Activated CD8-positive, alpha-beta T cell treated with anti-CD3 and anti-CD28 coated beads for 36 hours (primary cell): Measurements from ENCODE around the gene GRM5. TPM values are rescaled to one million over a fixed set of nuclear protein-coding genes. Genes with fewer than 3 reads are reported as not detected.
"Not testable (repeated sequence)": the region's sequence is repeated elsewhere in the genome, so short reads cannot be mapped to it uniquely, and the experiment has no call there.

ENCODE experiments used
- ATAC-seq: fragments of 200-7000 bp; cut with Tn5 transposase; one replicate; pipeline ENCODE4 v1.10.0; 2021; ENCODE audit warnings: mild to moderate bottlenecking, moderate library complexity
- CTCF ChIA-PET: fragments of 350-600 bp; sonication (Branson Sonifier 250); formaldehyde crosslinking; loops from one replicate; lab custom pipeline; 2021; ENCODE audit warnings: antibody characterized with exemption; lab: Charles Lee
- POLR2A ChIA-PET: fragments of 350-600 bp; sonication (Branson Sonifier 250); formaldehyde crosslinking; loops from one replicate; lab custom pipeline; 2021; ENCODE audit warnings: antibody characterized with exemption; lab: Charles Lee
- DNase-seq: peaks from one replicate; pipeline ENCODE4 v3.0.0-alpha.2; 2020
- H3K27ac Mint-ChIP-seq: one replicate; pipeline ENCODE4 v1.8.0; 2021; ENCODE audit warnings: mild to moderate bottlenecking, mixed read lengths
- H3K27me3 Mint-ChIP-seq: one replicate; pipeline ENCODE4 v1.8.0; 2021; ENCODE audit warnings: mixed read lengths
- H3K36me3 Mint-ChIP-seq: one replicate; pipeline ENCODE4 v1.8.0; 2021; ENCODE audit warnings: low read depth, mixed read lengths
- H3K4me1 Mint-ChIP-seq: one replicate; pipeline ENCODE4 v1.8.0; 2021; ENCODE audit warnings: low read depth, mixed read lengths
- H3K4me3 Mint-ChIP-seq: one replicate; pipeline ENCODE4 v1.8.0; 2021; ENCODE audit warnings: mild to moderate bottlenecking, moderate library complexity, mixed read lengths
- H3K9me3 Mint-ChIP-seq: one replicate; pipeline ENCODE4 v1.8.0; 2021; ENCODE audit warnings: mixed read lengths
- CTCF ChIP-seq: fragments of 200-600 bp; IDR thresholded peaks from one replicate; pipeline ENCODE4 v1.8.0; 2022; ENCODE audit warnings: antibody characterized with exemption, mild to moderate bottlenecking
- intact Hi-C: fragments of 100-400 bp; cut with micrococcal nuclease; formaldehyde crosslinking; loops from one replicate; pipeline ENCODE4 v1.10.0; 2022
- total RNA-seq, 2 experiments: library from RNA; stranded (reverse); gene quantifications; one replicate each; pipeline ENCODE4 v1.2.3, GENCODE V29; 2021

Gene GRM5
- total RNA-seq, 2 experiments from 2014 or later = not detected

GRCh38 chr11:88886796-88887195 is 179.0 kb downstream of the GRM5 start:
- POLR2A ChIA-PET = no interaction called here
- TF ChIP-seq CTCF = no peak
- intact Hi-C loops = no loop called here
- H3K4me3 Mint-ChIP-seq = no peak overlapping the region
- H3K27ac Mint-ChIP-seq = no peak overlapping the region
- DNase-seq (peak; percentile 45), ATAC-seq (no peak)
- H3K4me1 Mint-ChIP-seq = no peaks in the 10 kb centered on the region
- no peaks in the 10 kb centered on the region for H3K27me3 Mint-ChIP-seq
- H3K36me3 Mint-ChIP-seq = peaks cover 3% of the 10 kb centered on the region
- CTCF ChIA-PET = interaction anchor here (0.9 kb wide), 1 partner anchor 33 kb away, joined by 4 read pairs; no protein-coding TSS in a partner anchor
- H3K9me3 Mint-ChIP-seq = peaks cover 37% of the 10 kb centered on the region

- POLR2A ChIA-PET, H3K4me3 Mint-ChIP-seq, ATAC-seq, H3K27ac Mint-ChIP-seq, intact Hi-C loops, DNase-seq, H3K4me1 Mint-ChIP-seq, H3K36me3 Mint-ChIP-seq, H3K27me3 Mint-ChIP-seq, CTCF ChIA-PET: not testable (repeated sequence)
- peaks cover 30% of the 10 kb centered on the region for H3K9me3 Mint-ChIP-seq
Measured at GRCh38 chr11:88882800-88883199, 183.0 kb downstream of the GRM5 start.

GRCh38 chr11:88861618-88862017 is 204.2 kb downstream of the GRM5 start:
- CTCF ChIA-PET = no interaction called here
- no peak for DNase-seq
- ATAC-seq = no peak
- no peaks in the 10 kb centered on the region for H3K4me1 Mint-ChIP-seq
- POLR2A ChIA-PET = no interaction called here
- H3K9me3 Mint-ChIP-seq = peaks cover 3% of the 10 kb centered on the region
- H3K4me3 Mint-ChIP-seq = no peak overlapping the region
- no peaks in the 10 kb centered on the region for H3K36me3 Mint-ChIP-seq
- no peaks in the 10 kb centered on the region for H3K27me3 Mint-ChIP-seq
- no peak overlapping the region for H3K27ac Mint-ChIP-seq
- no peak for TF ChIP-seq CTCF
- intact Hi-C loops = no loop called here

GRCh38 chr11:88860431-88860830 is 205.4 kb downstream of the GRM5 start:
- H3K4me1 Mint-ChIP-seq, H3K9me3 Mint-ChIP-seq, CTCF ChIA-PET, DNase-seq, POLR2A ChIA-PET, H3K27me3 Mint-ChIP-seq, ATAC-seq, H3K36me3 Mint-ChIP-seq, H3K27ac Mint-ChIP-seq, H3K4me3 Mint-ChIP-seq, intact Hi-C loops: not testable (repeated sequence)

- DNase-seq, H3K27me3 Mint-ChIP-seq, POLR2A ChIA-PET, ATAC-seq, H3K36me3 Mint-ChIP-seq, H3K27ac Mint-ChIP-seq, H3K4me1 Mint-ChIP-seq, intact Hi-C loops, H3K9me3 Mint-ChIP-seq, H3K4me3 Mint-ChIP-seq: not testable (repeated sequence)
- CTCF ChIA-PET = interaction anchor here (1.0 kb wide), 1 partner anchor 33 kb away, joined by 4 read pairs; no protein-coding TSS in a partner anchor
Measured at GRCh38 chr11:88853963-88854362, 211.8 kb downstream of the GRM5 start.

- H3K27me3 Mint-ChIP-seq, H3K4me1 Mint-ChIP-seq, POLR2A ChIA-PET, H3K4me3 Mint-ChIP-seq, CTCF ChIA-PET, H3K36me3 Mint-ChIP-seq, DNase-seq, H3K27ac Mint-ChIP-seq, ATAC-seq, H3K9me3 Mint-ChIP-seq, intact Hi-C loops: not testable (repeated sequence)
Measured at GRCh38 chr11:88851547-88851946, 214.2 kb downstream of the GRM5 start.

GRCh38 chr11:88849773-88850172 is 216.0 kb downstream of the GRM5 start:
- H3K4me3 Mint-ChIP-seq, H3K9me3 Mint-ChIP-seq, CTCF ChIA-PET: not testable (repeated sequence)

More at GRCh38 chr11:88849773-88850172, 216.0 kb downstream of the GRM5 start:
- intact Hi-C loops, ATAC-seq, DNase-seq, H3K27me3 Mint-ChIP-seq, POLR2A ChIA-PET, H3K36me3 Mint-ChIP-seq, H3K27ac Mint-ChIP-seq: not testable (repeated sequence)
- H3K4me1 Mint-ChIP-seq = peaks cover 12% of the 10 kb centered on the region
